Fibroblast of skin of left biceps (primary cell): ENCODE data around the gene IFIT1B.

Experiments
- DNase-seq, 2 experiments: peaks; one replicate each; pipeline ENCODE4 v3.0.0-alpha.2; 2013; ENCODE audit warnings: low read depth in 2 of 2

IFIT1B gene

DNA sequence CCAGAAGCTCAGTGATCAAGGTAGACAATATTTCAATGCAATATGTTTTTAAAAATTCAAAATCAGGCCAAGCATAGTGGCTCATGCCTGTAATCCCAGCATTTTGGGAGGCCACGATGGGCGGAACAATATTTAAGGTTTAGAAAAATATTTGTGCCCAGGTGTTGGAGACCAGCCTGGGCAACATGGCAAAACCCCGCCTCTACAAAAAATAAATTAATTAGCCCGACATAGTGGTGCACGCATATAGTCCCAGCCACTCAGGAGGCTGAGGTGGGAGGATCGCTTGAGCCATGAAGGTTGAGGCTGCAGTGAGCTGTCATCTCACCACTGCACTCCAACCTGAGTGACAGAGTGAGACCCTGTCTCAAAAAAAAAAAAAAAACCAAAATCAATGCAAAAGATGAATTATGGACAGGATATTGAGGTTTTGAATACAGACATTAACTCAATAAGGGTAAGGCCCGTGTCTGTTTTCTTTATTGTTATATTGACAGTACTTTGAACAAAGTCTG is 35.6 kb downstream of the IFIT1B start:
- DNase-seq = no peak

DNA sequence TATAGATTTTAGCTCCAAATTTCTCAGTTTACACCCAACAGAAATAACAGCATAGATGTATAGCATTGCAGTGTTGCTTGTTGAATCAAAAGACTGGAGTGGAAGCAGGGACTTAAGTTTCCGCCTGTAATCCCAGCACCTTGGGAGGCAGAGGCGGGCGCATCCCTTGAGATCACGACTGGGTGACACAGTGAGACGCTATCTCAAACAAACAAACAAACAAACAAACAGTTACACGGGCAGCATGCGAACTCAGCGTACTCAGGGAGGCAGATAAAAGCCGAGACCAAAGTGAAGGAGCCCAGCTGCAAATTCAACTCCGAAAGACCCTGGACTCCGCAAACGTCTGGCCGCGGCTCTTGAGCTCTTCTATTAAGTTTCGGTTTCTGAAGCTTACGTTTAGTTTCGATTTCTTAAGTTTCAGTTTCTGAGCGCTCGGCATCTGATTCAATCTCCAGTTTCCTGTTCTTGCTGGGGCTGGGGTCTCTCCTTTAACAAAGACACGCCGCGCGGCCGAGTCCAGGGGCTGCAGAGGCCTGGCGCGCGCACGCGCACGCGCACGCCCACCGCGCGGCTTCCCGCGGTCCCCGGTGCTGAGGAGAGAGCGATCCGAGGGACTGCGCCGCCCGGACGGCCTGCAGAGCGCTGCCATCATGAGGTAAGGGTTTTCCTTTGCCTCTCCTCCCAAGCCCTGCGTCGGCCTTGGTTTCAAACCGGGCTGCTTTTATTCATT is 36.5 kb downstream of the IFIT1B start, which contains the start of gene IFIT5:
Gene IFIT5 (plus strand): TSS at position 423 of the 733 bp plus-strand sequence. CDS start 231 bp downstream, at position 654.
- peak; percentile 33 to 38 for DNase-seq

DNA sequence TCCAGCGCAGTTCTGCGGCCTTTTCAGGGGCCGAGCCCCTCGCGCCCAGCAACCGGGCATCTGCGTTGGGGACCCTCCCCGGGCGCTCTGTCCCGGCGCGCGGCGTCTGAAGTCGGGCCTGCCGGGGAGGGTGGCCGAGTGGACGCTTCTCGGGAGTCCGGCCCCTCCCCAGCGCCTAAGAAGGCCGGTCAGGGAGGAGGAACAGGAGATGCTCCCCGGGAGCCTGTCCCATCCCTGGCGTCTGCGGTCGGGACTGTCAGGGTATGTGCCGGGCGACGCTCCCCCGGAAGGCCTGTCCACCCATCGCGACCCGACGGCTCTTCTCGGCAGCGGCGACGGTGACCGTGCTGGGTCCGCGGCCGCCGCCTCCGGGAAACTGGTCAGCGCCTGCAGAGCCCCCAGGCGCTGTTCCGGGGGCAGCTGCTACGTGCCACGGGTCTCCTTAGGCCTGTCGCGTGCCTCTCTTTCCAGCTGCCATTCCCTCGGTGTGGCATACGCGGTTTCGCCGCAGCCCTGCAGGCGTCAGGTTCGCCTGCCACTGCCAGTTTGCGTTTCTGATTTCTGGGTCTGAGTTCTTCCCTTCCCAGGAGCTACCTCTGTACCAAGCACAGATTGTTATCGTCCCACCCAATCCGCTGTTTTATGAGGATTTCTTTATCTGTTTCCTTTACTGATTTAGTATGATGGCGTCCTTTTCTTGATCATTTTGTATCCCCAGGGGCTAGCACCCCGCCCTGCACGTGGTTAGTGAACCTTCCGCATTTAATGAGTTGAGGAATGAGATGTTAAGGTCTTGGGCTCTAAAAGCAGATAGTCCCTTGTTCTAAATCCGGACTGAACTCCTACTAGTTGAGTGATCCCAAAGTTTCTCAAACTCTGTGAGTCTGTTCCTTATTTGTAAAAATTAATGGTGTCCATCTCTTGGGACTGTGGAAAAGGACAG is 37.3 kb downstream of the IFIT1B start:
- no peak for DNase-seq

DNA sequence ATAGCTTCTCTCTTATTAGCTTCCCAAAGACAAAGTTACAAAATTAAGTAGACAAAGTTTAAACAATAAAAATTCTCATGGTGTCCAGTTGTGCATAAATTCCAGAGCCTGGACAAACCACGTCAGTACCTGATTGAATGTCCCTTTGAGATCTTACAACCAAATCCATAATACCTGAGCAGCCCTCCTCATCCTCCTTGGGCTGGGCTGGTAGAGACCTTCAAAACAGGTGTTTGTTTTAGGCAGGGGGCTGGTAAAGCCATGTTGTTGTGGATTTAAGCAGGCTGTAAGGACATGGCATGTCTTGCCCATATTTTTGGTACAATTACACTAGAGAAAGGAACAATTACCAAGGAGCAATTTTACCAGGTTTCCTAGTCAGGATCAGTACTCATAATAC is 38.6 kb downstream of the IFIT1B start:
- DNase-seq = no peak

DNA sequence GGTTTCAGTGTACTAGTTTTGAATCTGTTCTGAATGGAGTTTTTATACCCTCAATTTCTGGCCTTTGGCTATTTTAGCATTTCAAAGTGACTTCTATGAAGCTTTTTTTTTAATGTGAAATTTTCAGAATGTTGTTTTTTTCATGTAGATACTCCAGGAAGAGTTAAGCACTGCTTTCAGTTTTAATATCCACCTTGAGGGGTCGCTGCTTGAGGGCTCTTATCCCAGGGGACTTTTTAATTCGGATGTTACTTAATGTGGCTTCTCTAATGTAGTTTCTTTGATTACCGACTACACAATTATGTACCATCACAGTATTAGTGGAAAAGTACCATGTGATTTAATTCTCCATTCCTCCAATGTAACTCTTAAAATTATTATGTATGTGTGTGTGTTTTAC is 41.7 kb downstream of the IFIT1B start:
- DNase-seq = no peak

DNA sequence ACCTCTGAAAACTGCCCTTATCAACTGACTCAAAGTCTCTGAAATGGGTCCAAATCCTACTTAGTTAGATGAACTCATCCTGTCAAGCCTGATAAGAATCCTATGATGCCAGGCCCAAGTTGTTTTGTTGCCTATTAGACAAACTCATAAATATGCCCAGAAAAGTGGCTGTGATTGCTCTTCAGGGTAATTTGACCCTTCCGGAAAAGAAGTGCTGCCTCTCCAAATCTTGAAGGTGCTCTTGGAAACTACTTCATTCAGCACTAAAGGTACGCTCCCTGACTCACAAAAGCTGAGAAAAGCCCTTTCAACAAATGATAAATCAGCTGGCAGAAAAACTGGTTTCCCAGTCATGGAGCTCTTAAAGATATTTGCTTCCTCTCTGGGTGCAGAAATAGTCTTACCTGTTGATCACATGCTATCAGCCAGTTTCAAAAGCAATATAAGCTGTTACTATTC is 43.2 kb downstream of the IFIT1B start:
- no peak for DNase-seq

DNA sequence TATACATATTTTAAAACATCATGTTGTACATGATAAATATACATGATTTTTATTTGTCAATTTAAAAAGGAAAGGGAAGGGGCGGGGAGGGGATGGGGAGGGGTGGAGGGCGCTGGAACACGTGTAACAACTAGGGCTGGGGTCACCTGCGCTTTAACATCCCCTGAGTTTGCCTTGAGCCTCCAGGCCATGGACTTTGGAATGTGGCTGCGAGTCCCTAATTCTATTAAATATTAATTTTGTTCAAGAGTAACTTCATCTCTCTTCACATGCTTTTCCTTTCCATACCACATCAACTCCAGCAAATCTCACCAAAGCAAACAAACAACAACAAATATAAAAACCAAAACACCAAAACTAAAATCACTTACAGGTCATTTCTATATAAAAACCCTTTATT is 47.1 kb downstream of the IFIT1B start:
- DNase-seq = no peak

DNA sequence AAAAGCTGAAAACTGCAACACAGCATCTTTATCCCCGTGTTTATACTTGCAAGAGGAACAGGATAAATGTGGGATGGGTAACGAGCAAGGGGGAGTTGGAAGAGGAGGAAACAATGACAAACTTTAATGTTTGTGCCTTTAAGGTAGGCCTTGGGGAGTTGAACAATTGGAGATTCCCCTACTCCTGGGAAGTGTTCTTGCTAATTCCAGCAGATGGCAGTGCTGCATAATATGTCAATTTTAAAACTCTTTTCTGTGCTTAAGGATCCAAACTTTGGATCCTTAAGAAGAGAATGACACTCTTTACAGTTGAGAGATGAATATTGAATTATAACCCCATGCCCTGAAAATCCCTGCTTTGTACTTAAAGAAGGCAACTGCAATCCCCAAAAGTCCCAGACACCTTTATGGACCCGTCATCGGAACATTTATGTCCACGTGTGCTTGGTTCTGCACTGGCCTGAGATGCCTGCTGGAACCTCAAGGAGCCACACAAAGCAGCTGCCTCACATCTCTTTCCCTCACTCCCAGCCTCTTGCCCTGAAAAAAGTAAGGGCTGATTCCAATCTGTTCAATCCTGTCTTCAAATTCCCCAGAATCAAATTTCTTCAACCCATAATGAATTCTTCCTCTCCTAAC is 48.5 kb downstream of the IFIT1B start:
- peak in 1 of 2 experiments; percentile 21 for DNase-seq

DNA sequence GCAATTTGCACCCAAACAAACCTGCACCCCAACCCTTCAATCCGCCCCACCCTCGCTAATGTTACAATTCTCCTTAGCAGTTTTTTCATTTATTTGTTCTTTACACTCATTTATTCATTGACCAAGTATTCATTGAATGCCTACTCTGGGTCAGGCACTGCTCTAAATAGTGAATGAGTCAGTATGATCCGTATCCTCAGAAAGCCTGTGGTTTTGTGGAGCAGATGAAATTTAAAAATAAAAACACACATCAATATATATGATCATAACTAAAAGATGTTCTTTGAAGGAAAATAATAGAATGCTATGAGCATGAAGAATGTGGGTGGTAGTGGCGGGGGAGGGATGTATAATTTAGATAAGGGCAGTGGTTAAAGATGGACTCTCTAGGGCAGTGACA is 49.8 kb downstream of the IFIT1B start:
- peak; percentile 53 to 57 for DNase-seq

DNA sequence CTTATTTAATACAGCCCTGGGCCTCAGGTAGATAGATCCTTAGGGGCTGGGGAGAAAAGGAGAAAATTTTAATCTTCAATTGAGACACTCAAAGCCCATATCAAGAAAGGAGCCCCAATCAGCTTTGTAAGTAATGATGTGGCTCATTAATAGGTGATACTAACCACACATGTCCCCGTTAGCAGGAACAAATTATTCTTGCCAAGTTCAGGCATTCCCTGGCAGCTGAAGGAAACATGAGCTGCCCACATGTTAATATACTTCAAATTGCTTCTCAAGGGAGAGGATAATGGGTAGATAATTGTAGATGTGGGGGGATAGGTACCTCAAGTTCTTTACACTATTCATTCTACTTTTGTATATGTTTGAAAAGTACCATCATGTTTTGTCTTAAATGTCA is 51.0 kb downstream of the IFIT1B start:
- DNase-seq = no peak

DNA sequence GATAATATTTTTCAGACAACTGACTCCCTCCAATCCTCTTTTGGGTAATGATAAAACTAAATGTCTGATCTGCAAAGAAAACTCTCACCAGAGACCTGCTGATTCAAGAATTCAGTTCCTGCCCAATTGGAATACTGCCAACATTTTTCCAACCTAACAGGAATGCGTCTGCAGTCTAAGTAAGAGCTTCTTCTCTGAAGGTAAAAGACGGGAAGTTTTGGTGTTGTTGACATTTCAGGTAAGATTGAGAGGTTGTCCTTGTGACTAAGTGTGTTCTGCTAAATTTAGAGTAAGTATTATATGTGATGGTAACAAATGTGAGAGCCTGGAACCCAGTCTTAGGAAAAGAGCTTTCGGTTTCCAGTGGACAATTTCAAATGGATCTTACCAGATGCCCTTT is 54.1 kb downstream of the IFIT1B start:
- peak; percentile 32 to 42 for DNase-seq
